ENCODE measurements around the gene GTF2A1L.

Gene GTF2A1L

DNA sequence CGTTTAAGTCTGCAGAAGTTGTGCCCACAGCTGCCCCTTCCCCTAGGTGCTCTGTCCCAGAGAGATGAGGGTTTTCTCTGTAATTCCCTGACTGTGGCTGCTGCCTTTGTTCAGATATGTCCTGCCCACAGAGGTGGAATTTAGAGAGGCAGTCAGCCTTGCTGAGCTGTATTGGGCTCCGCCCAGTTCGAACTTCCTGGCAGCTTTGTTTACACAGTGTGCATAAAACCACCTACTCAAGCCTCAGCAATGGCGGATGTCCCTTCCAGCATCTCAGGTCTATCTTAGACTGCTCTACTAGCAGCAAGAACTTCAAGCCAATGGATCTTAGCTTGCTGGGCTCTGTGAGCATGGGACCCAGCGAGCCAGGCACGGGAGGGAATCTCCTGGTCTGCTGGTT is 89.8 kb downstream of the GTF2A1L start:
- DNase-seq = no peak

DNA sequence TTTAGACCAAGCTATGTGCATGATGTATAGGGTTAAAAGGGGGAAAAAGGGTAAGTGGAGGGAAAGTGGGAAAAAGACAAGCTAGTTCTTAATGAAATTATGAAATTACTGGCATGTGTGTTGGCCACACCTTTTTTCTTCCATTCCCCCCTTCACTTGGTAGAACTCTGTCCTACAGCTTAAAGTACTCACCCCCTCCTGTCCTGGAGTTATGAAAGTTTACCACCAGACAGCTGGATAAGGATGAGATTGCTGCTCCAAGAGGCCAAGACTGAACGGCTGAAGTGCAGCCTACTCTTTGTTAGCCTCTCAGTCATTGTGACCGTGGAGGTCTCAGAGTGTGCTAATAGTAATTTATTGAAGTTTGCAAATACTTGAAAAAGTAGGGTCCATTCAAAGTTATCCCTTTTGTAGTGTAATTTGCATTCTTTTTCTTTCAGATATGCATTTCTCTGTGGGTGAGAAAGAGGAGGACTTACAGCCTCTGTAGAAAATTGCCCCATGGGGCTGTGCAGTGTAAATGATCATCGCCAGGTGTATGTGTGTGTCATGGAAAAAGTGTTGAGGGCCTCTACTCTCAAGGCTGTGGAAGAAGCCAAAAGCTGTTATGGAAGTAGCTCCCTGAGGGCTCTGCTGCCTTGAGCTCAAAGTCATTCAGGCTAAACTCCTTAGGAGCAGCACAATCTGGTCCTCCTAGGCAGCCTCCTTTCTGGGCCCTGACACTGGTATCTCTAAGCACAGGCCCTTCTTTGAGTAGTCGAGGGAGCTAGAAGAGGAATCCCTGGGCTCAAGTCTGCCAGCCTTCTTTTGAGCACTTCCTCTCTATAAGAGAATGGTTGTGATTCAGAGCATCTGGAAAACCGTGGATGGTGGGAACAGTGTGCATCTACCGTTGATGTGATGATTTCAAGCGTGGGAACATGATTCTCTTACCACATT is 91.7 kb downstream of the GTF2A1L start:
- no peak for DNase-seq

DNA sequence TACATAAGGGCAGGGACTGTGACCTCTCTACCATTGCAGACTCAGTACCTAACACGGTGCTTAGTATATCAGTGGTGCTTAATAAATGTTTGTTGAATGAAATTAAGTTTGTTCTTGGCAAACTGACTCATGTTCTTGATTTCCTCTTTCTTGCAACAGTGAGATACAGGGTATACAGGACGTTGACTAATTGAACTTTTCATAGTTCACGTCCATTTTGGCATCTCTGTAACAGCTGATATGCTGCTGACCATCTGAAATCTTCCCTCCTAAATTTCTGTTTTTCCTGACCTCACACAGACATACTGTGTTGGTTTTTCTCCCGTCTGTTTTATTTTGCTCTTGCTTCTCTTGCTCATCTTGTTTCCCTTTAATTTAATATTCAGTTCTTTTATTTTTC is 93.7 kb downstream of the GTF2A1L start:
- no peak for DNase-seq

DNA sequence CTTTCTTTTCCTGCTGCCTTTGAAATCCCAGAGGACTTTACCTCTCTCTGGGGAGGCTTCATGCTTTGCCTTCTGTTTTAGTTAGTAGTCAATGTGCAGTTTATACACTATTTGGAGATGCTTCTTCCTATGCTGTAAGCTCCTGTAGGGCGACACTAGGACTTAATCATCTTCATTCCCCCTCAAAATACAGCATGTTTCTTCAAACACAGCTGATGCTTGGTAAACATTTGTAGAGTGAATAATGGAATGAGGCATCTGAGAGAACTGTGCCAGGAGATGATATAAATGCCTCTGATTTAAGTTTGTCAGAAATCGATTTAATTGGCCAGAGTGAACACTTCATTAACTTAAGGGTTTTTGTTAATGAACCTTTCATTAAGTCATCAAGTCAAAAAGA is 94.5 kb downstream of the GTF2A1L start:
- no peak for DNase-seq

DNA sequence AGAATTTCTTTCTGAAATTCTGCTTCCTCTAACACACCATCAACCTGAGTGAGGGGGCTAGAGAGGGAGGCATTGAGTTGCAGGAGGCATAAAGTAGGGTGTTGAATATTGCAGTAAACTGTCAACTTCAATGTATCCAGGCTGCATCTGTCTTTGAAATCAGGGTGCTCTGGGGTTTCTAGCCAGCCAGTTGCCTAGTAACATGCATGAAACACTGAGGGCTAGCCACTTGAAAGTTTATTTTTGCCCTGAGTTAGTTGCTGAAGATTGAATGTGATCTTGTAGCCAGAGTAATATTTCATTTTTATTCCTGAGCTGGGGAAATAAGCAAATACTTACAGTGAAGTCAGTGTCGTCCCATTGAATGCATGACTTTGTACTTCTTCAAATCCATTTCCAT is 96.0 kb downstream of the GTF2A1L start:
- peak; percentile 42 for DNase-seq

DNA sequence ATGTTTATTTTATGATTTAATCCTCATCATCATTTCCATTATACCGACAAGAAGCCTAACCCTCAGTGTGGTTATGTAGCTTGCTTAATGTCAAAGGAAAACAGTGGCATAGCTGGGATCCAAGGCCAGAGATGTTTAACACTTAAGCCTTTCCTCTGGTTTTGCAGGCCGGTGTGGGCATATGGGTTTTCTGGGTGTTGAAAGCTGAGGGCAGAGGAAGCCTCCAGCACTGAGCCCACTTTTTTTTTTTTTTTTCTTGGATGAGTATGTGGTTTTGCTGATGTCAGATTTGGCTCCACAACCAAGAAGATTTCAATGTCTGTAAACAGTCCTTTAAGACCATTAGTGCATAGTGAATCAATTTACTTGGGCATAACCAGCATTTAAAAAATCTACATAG is 96.6 kb downstream of the GTF2A1L start:
- DNase-seq = no peak

DNA sequence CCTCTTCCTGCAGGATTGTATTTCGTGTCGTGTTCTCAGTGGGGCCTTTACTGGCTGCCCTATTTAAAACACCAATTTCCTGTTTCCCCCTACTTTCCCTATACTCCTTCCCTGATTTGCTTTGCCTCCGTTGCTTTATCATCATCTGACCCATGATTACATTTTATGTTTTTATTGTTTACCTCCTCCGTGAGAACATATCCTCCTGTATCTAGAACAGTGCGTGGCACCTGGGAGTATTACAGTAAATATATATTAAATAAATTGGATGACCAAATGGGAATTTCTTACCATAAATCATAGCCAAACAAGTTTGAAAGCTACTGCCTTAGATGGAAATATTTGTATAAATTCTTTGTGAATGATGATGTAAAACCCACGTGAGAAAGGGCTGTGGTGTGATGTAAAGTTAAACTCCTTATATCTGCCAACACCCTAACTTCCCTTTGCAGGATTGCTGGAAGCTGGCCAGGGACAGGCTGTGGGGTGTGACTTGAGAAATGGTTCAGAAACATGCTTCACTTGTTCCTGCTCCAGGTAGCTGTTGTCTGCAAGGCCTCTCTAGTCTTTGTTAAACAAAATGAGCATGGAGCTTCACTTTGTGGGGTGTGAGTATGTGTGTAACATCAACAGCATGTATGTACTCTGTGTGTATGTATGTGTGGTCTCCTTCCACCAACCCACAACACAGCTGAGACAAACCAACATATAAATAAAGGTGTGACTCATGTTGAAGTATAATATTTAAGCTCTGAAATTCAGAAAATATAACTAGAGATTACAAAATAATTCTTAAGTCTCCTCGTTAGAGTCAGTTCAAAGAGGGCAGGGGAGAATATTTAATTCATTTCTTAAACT is 97.6 kb downstream of the GTF2A1L start:
- DNase-seq = no peak

DNA sequence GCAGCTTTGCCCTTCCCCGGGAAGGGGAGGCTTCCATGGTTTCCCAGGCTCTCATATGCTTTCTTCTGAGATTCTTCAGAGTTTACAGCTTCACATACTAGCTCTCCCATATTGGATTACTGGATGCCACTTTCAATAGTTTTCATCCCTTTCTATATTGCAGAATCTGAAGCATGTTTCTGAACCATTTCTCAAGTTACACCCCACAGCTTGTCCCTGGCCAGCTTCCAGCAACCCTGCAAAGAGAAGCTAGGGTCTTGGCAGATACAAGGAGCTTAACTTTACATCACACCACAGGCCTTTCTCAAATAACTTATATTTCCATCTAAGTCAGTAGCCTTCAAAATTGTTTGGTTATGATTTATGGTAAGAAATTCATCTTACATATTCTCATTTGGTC is 98.3 kb downstream of the GTF2A1L start:
- DNase-seq = no peak

DNA sequence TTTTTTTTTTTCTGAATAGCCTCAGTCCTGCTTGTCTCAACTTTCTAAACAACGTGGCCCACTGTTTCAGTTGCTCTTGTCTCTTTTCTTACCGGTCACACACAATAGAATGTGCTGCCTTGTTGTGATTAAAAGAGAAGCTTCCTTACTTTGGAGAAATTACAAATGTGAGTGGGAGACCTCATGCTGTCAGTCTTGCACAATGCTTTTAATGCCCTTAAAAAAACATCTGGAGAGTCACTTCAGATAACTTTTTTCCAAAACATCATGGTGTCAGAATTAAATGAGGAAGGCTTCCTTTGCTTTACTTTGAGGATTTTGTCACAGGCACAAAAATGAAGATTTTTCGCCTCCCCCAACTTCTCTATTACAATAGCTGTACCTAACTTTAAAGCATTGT is 100.2 kb downstream of the GTF2A1L start:
- DNase-seq = no peak

DNA sequence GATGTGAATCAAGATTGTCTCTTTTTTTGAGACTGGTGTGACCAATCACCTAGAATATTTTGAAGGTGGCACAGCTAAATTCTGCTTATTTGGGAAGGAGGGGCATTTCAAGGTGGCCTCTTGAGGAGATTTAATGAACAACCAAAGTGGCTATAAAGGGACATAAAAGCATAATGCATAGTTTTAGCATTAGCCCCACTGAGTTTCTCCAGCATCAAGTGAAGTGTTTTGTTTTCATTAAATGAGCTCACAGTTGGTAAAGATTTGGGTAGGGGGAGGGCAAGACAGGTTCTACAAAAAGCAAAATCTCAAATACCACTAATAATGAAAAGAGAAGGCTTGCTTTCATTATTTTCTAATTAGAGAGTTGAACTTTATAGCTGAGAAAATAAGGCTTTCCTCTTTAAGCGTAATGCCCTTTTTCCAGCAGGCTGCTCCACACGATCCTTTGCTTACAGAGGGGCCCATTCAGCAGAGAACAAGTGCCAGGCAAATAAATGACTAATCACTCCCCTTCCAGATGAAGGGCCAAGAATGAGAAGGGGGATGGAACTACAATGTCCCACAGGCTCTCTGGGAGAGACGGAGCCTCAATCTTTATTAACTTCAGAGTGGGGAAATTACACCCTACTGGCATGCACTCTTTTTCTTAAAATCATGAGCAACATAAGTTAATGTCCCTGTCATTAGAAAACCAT is 102.0 kb downstream of the GTF2A1L start:
- peak; percentile 24 for DNase-seq

DNA sequence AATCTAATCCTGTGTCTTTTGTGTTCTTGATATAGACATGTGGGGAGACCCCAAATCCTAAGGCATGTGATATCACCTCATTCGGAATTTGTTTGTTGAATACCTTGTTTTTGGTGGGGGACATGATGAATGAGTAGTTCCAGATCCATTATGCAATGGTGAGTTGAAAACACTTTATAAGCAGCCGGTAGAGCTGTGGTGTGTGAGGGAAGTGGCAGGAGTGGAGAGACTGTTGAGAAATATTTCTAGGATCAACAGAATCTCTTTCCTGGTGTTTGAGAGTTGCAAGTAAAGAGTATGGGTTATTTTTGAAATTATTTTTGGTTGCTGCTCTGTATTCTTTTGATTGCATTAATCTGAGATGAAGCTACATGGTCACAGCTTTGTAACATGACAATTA is 103.5 kb downstream of the GTF2A1L start:
- DNase-seq = no peak

DNA sequence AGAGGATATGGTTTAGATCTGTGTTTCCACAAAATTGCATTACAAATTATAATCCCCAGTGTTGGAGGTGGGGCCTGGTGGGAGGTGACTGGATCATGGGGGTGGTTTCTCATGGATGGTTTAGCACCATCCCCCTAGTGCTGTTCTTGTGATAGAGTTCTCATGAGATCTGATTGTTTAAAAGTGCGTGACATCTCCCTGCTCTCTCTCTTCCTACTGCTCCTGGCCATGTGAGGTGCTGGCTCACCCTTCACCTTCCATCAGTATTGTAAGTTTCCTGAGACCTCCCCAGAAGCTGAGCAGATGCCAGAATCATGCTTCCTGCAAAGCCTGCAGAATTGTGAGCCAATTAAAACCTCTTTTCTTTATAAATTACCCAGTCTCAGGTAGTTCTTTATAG is 104.7 kb downstream of the GTF2A1L start:
- DNase-seq = no peak

DNA sequence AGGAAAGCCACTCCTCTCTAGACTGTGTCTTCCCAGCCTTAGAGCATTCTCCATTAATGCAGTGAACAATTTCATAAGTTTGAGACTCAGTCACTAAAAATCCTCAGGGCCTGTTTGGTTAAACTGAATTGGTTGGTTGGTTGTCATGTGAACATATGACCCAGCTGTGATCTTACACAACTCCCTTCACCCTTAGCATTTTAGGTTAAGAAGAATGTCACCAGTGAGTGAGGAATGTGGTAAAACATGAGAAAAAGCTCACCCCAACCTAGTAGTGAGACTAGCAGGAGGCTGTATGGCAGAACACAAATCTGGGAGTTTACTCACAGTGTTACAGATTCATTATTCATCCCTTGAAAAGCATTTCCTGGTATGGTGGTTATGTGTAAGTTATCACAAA is 105.5 kb downstream of the GTF2A1L start:
- DNase-seq = no peak

DNA sequence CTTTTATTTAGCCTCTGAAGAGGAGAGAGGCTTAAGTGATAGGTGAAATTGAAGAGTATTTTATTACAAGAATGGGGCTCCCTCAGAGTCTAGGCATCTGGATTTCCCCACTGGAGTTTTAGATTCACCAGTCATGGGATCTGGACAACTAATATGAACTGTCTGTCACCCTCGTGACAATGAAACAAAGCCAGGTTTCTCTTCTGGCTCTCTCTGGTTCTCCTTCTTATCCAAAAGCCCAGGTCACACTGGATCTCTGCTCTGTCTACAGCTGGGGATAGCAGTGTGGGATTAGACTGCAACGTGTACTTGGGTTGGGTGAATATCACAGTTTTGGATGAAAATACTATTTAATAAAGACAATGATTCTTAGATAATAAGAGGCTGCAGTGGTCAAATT is 106.6 kb downstream of the GTF2A1L start:
- DNase-seq = no peak

DNA sequence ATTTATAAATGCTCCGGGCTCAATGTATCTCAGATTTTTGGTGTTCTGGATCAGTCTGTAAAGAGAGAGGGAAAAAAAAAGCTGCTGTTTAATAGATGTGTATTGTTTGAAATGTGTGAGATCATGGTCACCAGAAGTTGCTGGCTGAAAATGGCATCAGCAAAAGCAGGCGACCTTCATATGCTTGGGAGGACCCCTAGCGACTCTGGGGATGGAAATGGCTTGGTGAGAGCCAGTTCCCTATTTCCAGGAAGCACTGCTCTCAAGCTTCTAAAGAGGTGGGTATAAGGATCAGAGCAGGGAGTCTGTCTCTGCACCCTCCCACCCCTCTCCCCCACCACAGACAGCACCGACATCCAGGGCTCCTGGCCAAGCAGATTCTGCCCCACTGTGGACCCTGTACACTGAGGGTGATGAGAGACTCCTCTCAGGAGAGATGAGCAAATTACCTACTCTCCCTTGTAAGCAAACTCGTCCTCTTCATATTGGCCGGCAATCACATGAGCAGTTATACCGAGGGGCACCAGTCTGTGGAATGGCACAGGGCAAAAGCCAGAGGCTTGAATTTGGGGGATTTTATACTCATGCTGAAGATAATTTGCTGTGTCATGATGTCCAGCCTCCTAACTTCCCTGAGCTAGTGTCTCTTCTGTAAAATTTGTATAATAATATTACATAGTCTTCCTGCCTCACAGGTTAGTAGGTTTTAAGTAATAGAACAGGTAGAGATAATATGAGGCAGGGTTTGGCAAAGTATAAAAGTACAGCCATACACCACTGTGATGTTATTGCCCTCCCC is 108.2 kb downstream of the GTF2A1L start:
- DNase-seq = no peak

DNA sequence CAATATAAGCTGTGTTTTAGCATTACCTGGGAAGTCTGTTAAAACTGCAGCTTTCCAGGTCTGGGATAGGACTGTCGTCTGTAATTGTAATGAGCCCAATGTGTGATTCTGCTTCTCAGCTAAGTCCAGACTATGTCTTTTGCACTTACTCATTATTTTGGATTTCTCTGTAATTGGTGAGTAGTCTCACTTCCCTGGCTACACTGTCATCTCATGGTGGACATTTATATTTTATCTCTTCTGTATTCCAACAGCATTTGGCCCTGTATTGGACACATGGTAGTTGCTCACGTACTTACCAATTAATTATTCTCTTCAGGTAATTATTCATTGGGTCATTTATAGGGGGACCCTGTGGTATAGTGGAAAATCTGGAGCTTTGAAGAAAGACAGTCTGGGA is 109.9 kb downstream of the GTF2A1L start:
- DNase-seq = no peak

DNA sequence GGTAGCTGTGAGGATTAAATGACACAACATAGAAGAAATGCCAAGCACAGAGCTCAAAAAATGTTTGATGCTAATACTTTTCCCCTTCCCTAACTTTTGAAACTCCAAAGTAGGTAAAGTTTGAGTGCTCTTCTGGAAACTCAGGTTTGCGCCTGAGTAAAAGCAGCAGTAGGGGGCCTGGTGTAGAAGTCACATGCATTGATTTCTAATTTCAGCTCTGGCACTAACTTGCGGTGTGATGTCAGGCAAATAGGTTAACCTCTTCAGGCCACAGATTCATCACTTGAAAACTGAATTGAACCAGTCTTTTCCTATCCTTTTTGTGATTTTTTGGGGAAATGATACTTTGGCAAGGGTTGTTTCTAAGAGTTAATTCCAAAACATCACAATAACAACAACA is 110.6 kb downstream of the GTF2A1L start:
- DNase-seq = no peak

DNA sequence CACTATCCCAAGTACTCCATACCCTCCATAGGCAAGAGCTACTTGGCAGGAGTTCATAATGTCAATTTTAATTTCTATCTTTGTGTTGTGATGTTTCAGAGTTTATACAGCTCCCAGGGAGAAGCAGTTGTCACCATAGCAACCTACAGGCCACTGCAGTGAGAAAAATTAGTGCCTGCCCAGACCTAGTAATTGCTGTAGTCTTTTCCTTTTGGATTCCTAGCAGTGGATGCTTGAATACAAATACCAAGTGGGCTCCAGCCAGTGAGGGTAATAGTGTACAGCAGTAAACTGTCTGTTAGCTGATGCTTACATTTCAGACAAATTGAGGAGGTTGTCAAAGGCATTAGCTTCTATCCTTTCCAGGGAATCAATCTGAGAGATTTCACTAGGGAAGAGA is 111.2 kb downstream of the GTF2A1L start:
- DNase-seq = peak; percentile 58
